ENCODE data around the gene RASGEF1C. TPM values are rescaled to one million over a fixed set of nuclear protein-coding genes. Genes with fewer than 3 reads are reported as not detected.
A peak's percentile ranks its signal among the peaks of the same experiment; 100 is the strongest.

The RASGEF1C gene
- total RNA-seq, 1 donor from 2014 or later: not detected

DNA sequence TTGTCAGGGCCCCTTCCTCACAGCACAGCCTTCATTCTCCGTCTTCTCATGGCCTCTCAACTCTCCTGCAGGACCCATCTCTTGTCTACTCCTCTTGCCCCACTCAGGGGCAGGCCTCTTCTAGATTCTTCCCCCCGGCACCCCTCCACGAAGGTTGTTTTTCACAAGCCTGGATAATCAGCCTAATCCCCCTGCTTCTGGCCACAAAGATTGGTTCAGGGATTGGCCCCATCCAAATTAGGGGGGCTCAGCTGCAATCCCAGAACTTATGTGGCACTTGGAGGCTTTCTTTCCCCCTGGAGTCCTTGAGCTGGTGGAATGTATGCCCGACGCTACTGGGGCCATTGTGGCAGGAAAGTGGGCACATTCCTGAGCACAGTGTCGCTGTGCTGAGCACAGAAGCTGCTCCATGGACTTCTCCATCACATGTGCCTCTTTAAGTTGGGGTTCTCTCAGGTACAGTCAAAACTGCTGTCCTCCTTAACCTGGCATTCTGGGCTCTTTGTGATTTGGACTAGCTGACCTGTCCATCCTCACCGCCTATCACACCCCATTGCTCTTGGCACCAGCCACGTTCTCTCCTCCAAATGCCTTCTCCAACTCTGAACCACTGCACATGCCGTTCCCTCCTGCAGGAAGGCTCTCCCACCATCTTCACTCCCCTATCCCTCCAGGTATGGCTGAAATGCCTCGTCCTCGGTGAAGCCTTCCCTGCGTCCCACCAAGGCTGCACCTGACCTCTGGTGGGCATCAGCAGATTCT lies 70.6 kb downstream of the RASGEF1C start:
- Mint-ChIP-seq H3K4me3 (ENCODE audit: unreplicated experiment) (no peak overlapping the region), H3K27me3 (ENCODE audit: low read depth) (peaks cover 32% of the 10 kb centered on the region), H3K36me3 (ENCODE audit: low read depth) (peaks cover 2% of the 10 kb centered on the region), H3K4me1 (ENCODE audit: low read depth) (peaks cover 9% of the 10 kb centered on the region), H3K9me3 (ENCODE audit: low read depth) (no peaks in the 10 kb centered on the region), H3K27ac (ENCODE audit: unreplicated experiment) (no peak overlapping the region)
- no peak for DNase-seq (ENCODE audit: low spot score)
- TF ChIP-seq, protein P1, sequence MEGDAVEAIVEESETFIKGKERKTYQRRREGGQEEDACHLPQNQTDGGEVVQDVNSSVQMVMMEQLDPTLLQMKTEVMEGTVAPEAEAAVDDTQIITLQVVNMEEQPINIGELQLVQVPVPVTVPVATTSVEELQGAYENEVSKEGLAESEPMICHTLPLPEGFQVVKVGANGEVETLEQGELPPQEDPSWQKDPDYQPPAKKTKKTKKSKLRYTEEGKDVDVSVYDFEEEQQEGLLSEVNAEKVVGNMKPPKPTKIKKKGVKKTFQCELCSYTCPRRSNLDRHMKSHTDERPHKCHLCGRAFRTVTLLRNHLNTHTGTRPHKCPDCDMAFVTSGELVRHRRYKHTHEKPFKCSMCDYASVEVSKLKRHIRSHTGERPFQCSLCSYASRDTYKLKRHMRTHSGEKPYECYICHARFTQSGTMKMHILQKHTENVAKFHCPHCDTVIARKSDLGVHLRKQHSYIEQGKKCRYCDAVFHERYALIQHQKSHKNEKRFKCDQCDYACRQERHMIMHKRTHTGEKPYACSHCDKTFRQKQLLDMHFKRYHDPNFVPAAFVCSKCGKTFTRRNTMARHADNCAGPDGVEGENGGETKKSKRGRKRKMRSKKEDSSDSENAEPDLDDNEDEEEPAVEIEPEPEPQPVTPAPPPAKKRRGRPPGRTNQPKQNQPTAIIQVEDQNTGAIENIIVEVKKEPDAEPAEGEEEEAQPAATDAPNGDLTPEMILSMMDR (IDR thresholded peaks at IDR 0.05): no peak

DNA sequence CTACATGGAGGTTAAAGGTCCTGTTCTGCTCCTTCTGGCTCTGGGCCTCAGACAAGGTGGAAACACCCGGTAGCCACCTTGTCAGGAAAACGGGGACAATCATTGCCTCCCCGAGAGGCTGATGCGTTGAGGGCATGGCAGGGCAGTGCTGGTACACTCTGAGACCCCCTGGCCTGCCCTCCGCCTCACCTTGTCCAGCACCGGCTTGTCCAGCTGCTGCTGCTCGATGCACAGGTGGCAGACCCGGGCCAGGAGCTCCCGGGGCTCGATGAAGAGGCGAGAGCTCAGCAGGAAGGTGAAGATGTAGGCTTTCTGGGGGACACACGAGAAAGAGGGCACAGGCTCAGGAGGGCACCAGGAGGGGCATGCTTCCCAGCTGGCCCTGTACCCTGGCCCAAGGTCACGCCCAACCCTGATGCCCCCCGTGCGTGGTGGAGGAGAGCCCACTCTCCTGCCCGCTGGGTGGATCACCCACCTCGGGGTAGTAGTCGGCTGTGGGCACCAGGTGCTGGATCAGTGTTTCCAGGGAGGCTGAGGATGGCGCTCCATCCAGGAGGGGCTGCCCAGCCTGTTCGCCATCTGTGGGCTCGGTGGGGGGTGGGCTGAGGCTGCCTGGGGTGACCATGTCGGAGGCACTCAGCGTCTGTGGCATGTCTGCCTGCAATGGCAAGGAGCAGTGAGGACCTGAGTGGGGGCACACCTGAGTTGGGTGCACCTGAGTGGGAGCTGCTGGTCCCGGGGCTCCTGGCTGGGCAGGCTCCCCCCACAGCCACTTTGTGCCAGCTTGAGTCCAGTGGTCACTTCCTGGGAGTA lies 71.4 kb downstream of the RASGEF1C start:
- Mint-ChIP-seq H3K4me1 (ENCODE audit: low read depth) (peaks cover 9% of the 10 kb centered on the region), H3K36me3 (ENCODE audit: low read depth) (peaks cover 2% of the 10 kb centered on the region), H3K9me3 (ENCODE audit: low read depth) (no peaks in the 10 kb centered on the region), H3K27me3 (ENCODE audit: low read depth) (peaks cover 32% of the 10 kb centered on the region), H3K4me3 (ENCODE audit: unreplicated experiment) (no peak overlapping the region), H3K27ac (ENCODE audit: unreplicated experiment) (no peak overlapping the region)
- TF ChIP-seq, protein P1 (IDR thresholded peaks at IDR 0.05): no peak
- no peak for DNase-seq (ENCODE audit: low spot score)

DNA sequence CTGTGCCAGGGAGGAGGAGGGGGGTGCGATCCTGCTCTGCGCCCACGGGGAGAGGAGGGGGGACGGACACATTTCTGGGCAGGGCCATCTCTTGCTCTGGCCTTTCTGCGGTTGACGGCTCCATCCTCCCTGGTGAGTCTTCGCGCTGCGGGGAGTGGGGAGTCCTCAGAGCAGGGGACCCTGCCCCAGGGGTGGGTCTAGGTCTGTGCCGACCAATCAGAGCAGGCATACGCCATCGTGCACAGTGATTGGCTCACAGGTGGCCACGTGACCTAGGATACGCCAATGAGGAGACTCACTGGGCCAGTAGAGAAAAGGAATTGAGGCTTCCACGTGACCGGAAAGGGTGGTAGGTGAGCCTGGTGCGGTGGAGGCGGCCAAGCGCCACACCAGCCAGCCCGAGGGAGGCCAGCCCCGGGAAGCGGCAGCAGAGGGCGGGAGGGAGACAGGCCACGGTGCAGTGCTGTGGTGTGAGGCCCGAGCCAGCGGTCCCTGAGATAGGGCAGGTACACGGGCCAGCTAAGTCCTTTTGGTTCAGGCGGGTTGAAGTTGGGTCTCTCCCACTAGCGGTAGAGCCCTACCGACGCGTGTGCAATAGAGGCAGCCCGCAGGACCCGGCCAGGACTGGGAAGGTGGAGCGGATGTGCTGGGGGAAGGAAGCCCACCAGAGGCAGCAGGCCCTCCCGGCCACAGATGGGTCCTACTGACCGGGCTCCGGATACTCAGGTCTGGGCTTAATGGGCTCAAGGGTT lies 72.2 kb downstream of the RASGEF1C start:
- no peak overlapping the region for H3K27ac Mint-ChIP-seq (ENCODE audit: unreplicated experiment)
- H3K9me3 Mint-ChIP-seq (ENCODE audit: low read depth): no peaks in the 10 kb centered on the region
- TF ChIP-seq, protein P1 (IDR thresholded peaks at IDR 0.05): no peak
- peaks cover 25% of the 10 kb centered on the region for H3K27me3 Mint-ChIP-seq (ENCODE audit: low read depth)
- peaks cover 2% of the 10 kb centered on the region for H3K36me3 Mint-ChIP-seq (ENCODE audit: low read depth)
- H3K4me3 Mint-ChIP-seq (ENCODE audit: unreplicated experiment): no peak overlapping the region
- DNase-seq (ENCODE audit: low spot score): no peak
- H3K4me1 Mint-ChIP-seq (ENCODE audit: low read depth): peaks cover 9% of the 10 kb centered on the region

DNA sequence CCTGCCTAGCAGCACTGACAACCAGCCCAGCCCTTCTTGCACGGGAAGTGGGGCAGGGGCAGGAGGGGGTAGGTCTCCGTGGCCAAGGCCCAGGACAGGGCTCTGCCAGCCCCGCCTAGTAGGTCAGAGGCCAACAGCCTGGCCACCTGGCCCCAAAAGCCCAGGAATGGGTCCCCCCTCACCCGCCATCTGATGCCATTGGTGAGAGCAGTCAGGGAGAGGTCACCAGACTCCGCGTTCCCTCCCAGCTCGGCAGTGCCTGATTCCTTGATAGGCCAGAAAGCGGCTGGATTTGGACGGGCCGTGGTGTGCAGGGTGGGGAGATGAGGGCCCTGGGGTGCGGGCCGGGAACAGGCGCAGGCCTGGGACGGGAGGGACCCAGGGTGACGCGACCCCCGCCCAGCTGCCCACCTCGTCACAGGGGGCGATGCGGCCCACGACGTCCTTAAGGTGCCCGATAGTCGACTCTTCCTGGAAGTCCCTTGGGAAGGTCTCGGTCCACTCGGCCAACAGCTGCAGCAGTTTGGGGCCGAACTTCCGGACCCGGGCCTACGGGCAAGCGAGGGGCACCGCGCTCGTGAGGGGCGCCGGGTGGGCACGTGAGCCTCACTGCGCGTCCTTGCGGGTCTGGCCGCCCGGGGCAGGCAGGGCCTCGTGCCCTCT lies 72.9 kb downstream of the RASGEF1C start:
- H3K9me3 Mint-ChIP-seq (ENCODE audit: low read depth): no peaks in the 10 kb centered on the region
- H3K4me3 Mint-ChIP-seq (ENCODE audit: unreplicated experiment): no peak overlapping the region
- H3K36me3 Mint-ChIP-seq (ENCODE audit: low read depth): no peaks in the 10 kb centered on the region
- TF ChIP-seq, protein P1 (IDR thresholded peaks at IDR 0.05): no peak
- H3K27me3 Mint-ChIP-seq (ENCODE audit: low read depth): peaks cover 22% of the 10 kb centered on the region
- peaks cover 9% of the 10 kb centered on the region for H3K4me1 Mint-ChIP-seq (ENCODE audit: low read depth)
- DNase-seq (ENCODE audit: low spot score): no peak
- peak overlapping the region; percentile 66 for H3K27ac Mint-ChIP-seq (ENCODE audit: unreplicated experiment)
